Osteoblast (primary cell): ENCODE results near the gene NRCAM. TPM values are rescaled to one million over a fixed set of nuclear protein-coding genes. Genes with fewer than 3 reads are reported as not detected.

Experiments used
- DNase-seq: peaks from one replicate; pipeline ENCODE4 v3.0.0; 2011; ENCODE audit warnings: low spot score, mixed read lengths; ENCODE audit not compliant: insufficient read length; ENCODE audit errors: missing footprints
- H2AFZ ChIP-seq: 2 replicates; pipeline ENCODE4 v1.6.0; 2011; ENCODE audit warnings: mild to moderate bottlenecking, low read length
- H3K27ac ChIP-seq: 2 replicates; pipeline ENCODE4 v1.5.1; 2011; ENCODE audit warnings: mild to moderate bottlenecking, low read depth, low read length, moderate library complexity
- H3K27me3 ChIP-seq: 2 replicates; pipeline ENCODE4 v1.6.0; 2012; ENCODE audit warnings: mild to moderate bottlenecking, control low read depth, inconsistent platforms, low read length, moderate library complexity; ENCODE audit not compliant: insufficient read depth
- H3K36me3 ChIP-seq: 2 replicates; pipeline ENCODE4 v1.5.1; 2011; ENCODE audit warnings: mild to moderate bottlenecking, low read length, control low read depth, moderate library complexity; ENCODE audit not compliant: insufficient read depth
- H3K4me1 ChIP-seq: 2 replicates; pipeline ENCODE4 v1.5.1; 2011; ENCODE audit warnings: mild to moderate bottlenecking, low read length, control low read depth, moderate library complexity; ENCODE audit not compliant: insufficient read depth
- H3K4me2 ChIP-seq: 2 replicates; pipeline ENCODE4 v1.6.0; 2011; ENCODE audit warnings: mild to moderate bottlenecking, low read length; ENCODE audit not compliant: insufficient read depth
- H3K4me3 ChIP-seq: fragments of 200-600 bp; sonication (generic); 3 replicates; pipeline ENCODE4 v1.5.1; 2012; ENCODE audit warnings: mild to moderate bottlenecking, low read length, inconsistent platforms; ENCODE audit not compliant: insufficient read depth
- H3K79me2 ChIP-seq: 2 replicates; pipeline ENCODE4 v1.6.0; 2012; ENCODE audit warnings: mild to moderate bottlenecking, low read length, control low read depth, inconsistent platforms; ENCODE audit not compliant: insufficient read depth
- H3K9me3 ChIP-seq: 2 replicates; pipeline ENCODE4 v1.5.1; 2011; ENCODE audit warnings: low read depth, low read length, control low read depth
- H4K20me1 ChIP-seq: 2 replicates; pipeline ENCODE4 v1.6.0; 2012; ENCODE audit warnings: mild to moderate bottlenecking, low read length, control low read depth; ENCODE audit not compliant: insufficient read depth
- CTCF ChIP-seq: IDR thresholded peaks from 2 replicates; pipeline ENCODE4 v1.5.1; 2011; ENCODE audit warnings: mild to moderate bottlenecking, low read depth, low read length, moderate library complexity; ENCODE audit errors: extremely low read depth
- total RNA-seq: library from RNA; depleted of rRNA; stranded (reverse); fragments of >200 nt; gene quantifications from 2 replicates; pipeline ENCODE4 v1.2.3, GENCODE V29; 2012

The NRCAM gene
- total RNA-seq, 1 donor = 2.2 TPM

GRCh38 chr7:108451296-108451848, 4.9 kb downstream of the NRCAM start:
- no peak for DNase-seq
- Histone ChIP-seq H3K27me3 (peaks cover 21% of the 10 kb centered on the region), H3K4me1 (peaks cover 3% of the 10 kb centered on the region), H2AFZ (no peak overlapping the region), H3K36me3 (no peaks in the 10 kb centered on the region), H3K4me3 (no peak overlapping the region), H3K4me2 (no peak overlapping the region), H3K9me3 (no peaks in the 10 kb centered on the region), H3K27ac (no peak overlapping the region), H4K20me1 (no peaks in the 10 kb centered on the region), H3K79me2 (no peaks in the 10 kb centered on the region)
- TF ChIP-seq CTCF = no peak

GRCh38 chr7:108450160-108450559, 6.1 kb downstream of the NRCAM start:
- no peak overlapping the region for H3K4me3 ChIP-seq
- no peaks in the 10 kb centered on the region for H3K9me3 ChIP-seq
- H3K79me2 ChIP-seq = no peaks in the 10 kb centered on the region
- no peak overlapping the region for H3K27ac ChIP-seq
- DNase-seq = no peak
- H3K4me2 ChIP-seq = no peak overlapping the region
- H3K27me3 ChIP-seq = peaks cover 13% of the 10 kb centered on the region
- H2AFZ ChIP-seq = no peak overlapping the region
- no peaks in the 10 kb centered on the region for H3K4me1 ChIP-seq
- no peaks in the 10 kb centered on the region for H4K20me1 ChIP-seq
- no peaks in the 10 kb centered on the region for H3K36me3 ChIP-seq
- TF ChIP-seq CTCF = no peak

- Histone ChIP-seq H3K36me3 (no peaks in the 10 kb centered on the region), H3K27me3 (peaks cover 8% of the 10 kb centered on the region), H2AFZ (no peak overlapping the region), H3K9me3 (no peaks in the 10 kb centered on the region), H3K4me3 (no peak overlapping the region), H3K4me1 (no peaks in the 10 kb centered on the region), H3K4me2 (no peak overlapping the region), H3K79me2 (no peaks in the 10 kb centered on the region), H3K27ac (no peak overlapping the region), H4K20me1 (no peaks in the 10 kb centered on the region)
- TF ChIP-seq CTCF = no peak
- no peak for DNase-seq
Measured at GRCh38 chr7:108449521-108449920, 6.7 kb downstream of the NRCAM start.

- TF ChIP-seq CTCF = no peak
- H3K79me2 ChIP-seq = no peaks in the 10 kb centered on the region
- H3K4me1 ChIP-seq = no peaks in the 10 kb centered on the region
- no peaks in the 10 kb centered on the region for H3K36me3 ChIP-seq
- peaks cover 3% of the 10 kb centered on the region for H3K27me3 ChIP-seq
- no peak for DNase-seq
- H3K4me2 ChIP-seq = no peak overlapping the region
- H2AFZ ChIP-seq = no peak overlapping the region
- no peak overlapping the region for H3K4me3 ChIP-seq
- no peaks in the 10 kb centered on the region for H4K20me1 ChIP-seq
- no peak overlapping the region for H3K27ac ChIP-seq
- H3K9me3 ChIP-seq = no peaks in the 10 kb centered on the region
Measured at GRCh38 chr7:108448584-108449505, 7.4 kb downstream of the NRCAM start.
